NOMO-1 treated with DMSO at 0.1 percent for 48 hours (cell line): Measurements from ENCODE around the gene VPS35L.
"Not testable (repeated sequence)": the region's sequence is repeated elsewhere in the genome, so short reads cannot be mapped to it uniquely, and the experiment has no call there.

Source experiments
- DNase-seq: peaks from one replicate; lab custom pipeline; 2025; ENCODE audit not compliant: unreplicated experiment; lab: John Stamatoyannopoulos, UW

VPS35L gene

GRCh38 chr16:19528666-19529065 is 26.8 kb upstream of the VPS35L start:
- no peak for DNase-seq

GRCh38 chr16:19532601-19533000 is 22.9 kb upstream of the VPS35L start:
- no peak for DNase-seq

- no peak for DNase-seq
Measured at GRCh38 chr16:19540241-19540970, 15.1 kb upstream of the VPS35L start.

- no peak for DNase-seq
Measured at GRCh38 chr16:19542138-19542821, 13.2 kb upstream of the VPS35L start.

GRCh38 chr16:19543278-19543996 is 12.1 kb upstream of the VPS35L start:
- DNase-seq, result not testable (repeated sequence)

GRCh38 chr16:19548144-19548543 is 7.4 kb upstream of the VPS35L start:
- DNase-seq, result no peak

GRCh38 chr16:19549673-19550072 is 5.8 kb upstream of the VPS35L start:
- DNase-seq, result no peak

GRCh38 chr16:19555938-19556771 is 652 bp downstream of the VPS35L start:
- peak; percentile 22 for DNase-seq

GRCh38 chr16:19559242-19559910 is 3.9 kb downstream of the VPS35L start:
- DNase-seq, result peak; percentile 49

GRCh38 chr16:19560078-19560477 is 4.6 kb downstream of the VPS35L start:
- DNase-seq, result no peak

- DNase-seq, result no peak
Measured at GRCh38 chr16:19563377-19563776, 7.9 kb downstream of the VPS35L start.

- DNase-seq, result no peak
Measured at GRCh38 chr16:19566362-19566761, 10.9 kb downstream of the VPS35L start.

- DNase-seq, result no peak
Measured at GRCh38 chr16:19567560-19567959, 12.1 kb downstream of the VPS35L start.

- no peak for DNase-seq
Measured at GRCh38 chr16:19573997-19574396, 18.5 kb downstream of the VPS35L start.

GRCh38 chr16:19574615-19575014 is 19.1 kb downstream of the VPS35L start:
- DNase-seq, result no peak

- no peak for DNase-seq
Measured at GRCh38 chr16:19578378-19578971, 23.0 kb downstream of the VPS35L start.

GRCh38 chr16:19582050-19582831 is 26.7 kb downstream of the VPS35L start:
- no peak for DNase-seq

GRCh38 chr16:19583665-19584300 is 28.3 kb downstream of the VPS35L start:
- DNase-seq, result peak; percentile 18

- DNase-seq, result no peak
Measured at GRCh38 chr16:19588661-19589060, 33.2 kb downstream of the VPS35L start.
